GM19467 (cell line): ENCODE measurements around the gene LRRC14B.
A peak's percentile ranks its signal among the peaks of the same experiment; 100 is the strongest.

Experiments used
- ATAC-seq: cut with Tn5 transposase; IDR thresholded peaks from one replicate; pipeline ENCODE4 v1.9.1; 2021; ENCODE audit warnings: mild to moderate bottlenecking, moderate library complexity; ENCODE audit not compliant: unreplicated experiment

Gene LRRC14B

GRCh38 chr5:173392-174290, 17.7 kb upstream of the LRRC14B start:
- no peak for ATAC-seq

- no peak for ATAC-seq
Observed at GRCh38 chr5:174291-174600, 17.0 kb upstream of the LRRC14B start.

DNA sequence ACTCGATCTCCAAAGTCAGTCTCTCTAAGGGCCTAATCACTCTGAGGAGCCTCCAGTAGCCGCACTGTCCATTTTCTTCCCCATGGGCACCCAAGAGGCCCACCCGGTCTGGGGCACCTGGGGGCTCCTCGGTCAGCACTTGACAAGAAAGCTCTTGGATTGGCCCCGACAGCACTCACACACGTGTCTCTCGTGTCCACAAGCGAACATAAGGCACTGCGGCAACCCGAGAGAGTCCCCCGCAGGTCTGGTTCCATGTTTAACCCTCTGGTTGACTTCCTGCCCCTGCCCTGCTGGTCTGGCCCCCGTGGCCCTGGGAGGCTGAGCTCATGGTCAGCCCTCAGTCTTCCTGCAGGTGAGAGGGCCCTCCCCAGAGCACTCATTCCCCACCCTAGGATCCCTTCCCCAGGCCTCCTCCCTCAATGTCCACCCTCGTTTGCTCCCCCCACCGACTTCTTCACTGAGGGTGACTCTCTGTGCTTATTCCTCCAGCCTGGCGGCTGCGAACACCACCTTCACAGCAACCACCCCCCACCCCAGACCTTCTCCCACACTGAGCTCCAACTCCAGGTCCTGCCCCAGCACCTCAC, 16.3 kb upstream of the LRRC14B start:
- no peak for ATAC-seq

- ATAC-seq, result no peak
Observed at GRCh38 chr5:176296-176823, 14.9 kb upstream of the LRRC14B start.

DNA sequence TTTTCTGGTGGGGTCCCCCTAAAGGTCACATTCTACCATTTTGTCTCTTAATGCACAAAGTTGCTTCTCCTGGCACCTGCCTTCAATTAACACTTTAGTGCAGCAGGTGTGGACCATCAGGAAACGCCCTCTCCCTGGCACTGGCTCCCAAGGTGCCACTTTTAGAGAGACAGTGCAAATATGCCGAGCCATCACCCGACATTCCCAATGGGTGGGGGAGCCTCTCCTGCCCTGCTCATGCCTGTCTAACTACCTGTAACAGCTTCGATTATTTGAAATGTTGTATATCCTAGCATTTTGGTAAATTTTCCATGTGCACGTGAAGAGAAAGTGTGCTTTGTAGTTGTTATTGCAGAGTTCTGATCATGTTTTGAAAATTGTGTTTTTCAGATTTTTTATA, 13.2 kb upstream of the LRRC14B start:
- ATAC-seq, result no peak

- no peak for ATAC-seq
Observed at GRCh38 chr5:179401-179800, 11.9 kb upstream of the LRRC14B start.

GRCh38 chr5:180286-180918, 10.9 kb upstream of the LRRC14B start:
- ATAC-seq, result no peak

DNA sequence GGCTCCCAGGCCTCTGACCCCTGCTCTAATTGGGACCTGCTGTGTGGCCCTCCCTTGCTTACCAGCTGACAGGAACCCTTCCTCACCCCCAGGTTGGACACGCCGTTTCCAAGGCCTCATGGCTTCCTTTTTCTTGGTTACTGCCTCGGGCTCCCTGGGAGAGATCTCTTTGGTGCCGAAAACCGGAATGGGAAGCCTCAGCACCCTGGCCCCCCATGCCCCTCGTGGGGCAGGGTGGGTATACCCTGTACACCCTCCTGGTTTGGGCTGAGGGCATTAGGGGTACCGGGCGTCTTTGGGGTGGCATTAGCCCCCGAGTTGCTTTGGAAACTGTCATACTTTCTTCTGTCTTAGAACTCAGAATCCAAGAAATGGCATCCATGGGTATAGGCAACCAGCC, 10.1 kb upstream of the LRRC14B start:
- ATAC-seq, result no peak

DNA sequence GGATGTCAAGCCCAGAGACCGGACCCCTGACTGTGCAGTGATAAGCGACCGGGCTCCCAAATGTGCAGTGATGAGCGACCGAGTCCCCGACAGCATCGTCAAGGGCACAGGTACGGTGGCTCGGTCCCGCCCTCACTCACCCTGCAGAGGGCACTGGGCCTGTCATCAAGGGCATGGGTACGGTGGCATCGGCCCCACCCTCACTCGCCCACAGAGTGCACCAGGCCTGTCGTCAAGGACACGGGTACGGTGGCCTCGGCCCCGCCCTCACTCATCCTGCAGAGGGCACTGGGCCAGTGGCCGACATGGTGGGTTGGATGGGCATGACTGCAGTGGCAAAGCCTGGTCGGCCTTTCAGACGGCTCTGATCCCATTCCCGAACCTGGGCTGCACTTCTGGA, 9.7 kb upstream of the LRRC14B start:
- ATAC-seq, result no peak

GRCh38 chr5:182126-182525, 9.2 kb upstream of the LRRC14B start:
- no peak for ATAC-seq

DNA sequence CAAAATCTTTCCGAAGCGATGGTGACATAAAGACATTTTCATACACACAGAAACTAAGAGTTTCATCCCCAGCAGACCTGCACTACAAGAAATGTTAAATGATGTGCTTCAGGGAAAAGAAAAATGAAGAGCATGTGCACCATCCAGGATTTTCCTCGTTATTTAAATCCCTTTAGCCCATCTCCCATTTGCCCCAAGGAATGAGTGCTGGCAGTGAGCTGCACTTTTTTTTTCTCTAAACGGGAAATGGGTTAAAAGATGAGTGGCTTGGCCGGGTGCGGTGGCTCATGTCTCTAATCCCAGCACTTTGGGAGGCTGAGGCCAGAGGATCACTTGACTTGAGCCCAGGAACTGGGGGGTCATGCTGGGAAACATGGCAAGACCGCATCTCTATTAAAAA, 6.8 kb upstream of the LRRC14B start:
- ATAC-seq, result no peak

GRCh38 chr5:185095-186070, 5.9 kb upstream of the LRRC14B start:
- ATAC-seq, result no peak

- ATAC-seq, result no peak
Observed at GRCh38 chr5:186091-187041, 4.9 kb upstream of the LRRC14B start.

DNA sequence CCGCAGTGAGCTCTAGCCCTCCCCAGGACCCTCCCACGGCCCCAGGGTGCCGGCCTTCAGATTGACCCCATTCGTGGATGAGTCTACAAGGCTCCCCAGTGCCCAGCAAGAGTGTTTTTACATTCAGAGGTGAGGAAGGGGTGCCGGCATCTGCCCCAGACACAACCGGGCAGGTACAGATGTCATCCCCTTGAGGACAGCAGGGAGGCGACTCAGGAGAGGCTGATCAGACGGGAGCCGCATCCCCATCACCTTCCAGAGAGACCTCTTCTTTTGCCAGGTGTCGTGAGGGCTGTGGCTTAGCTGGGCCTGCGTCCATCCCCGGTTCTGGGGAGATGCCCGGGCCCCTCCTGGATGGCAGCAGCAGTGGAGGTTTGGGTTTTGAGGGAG, 4.3 kb upstream of the LRRC14B start:
- ATAC-seq, result no peak

- no peak for ATAC-seq
Observed at GRCh38 chr5:187617-188451, 3.5 kb upstream of the LRRC14B start.

DNA sequence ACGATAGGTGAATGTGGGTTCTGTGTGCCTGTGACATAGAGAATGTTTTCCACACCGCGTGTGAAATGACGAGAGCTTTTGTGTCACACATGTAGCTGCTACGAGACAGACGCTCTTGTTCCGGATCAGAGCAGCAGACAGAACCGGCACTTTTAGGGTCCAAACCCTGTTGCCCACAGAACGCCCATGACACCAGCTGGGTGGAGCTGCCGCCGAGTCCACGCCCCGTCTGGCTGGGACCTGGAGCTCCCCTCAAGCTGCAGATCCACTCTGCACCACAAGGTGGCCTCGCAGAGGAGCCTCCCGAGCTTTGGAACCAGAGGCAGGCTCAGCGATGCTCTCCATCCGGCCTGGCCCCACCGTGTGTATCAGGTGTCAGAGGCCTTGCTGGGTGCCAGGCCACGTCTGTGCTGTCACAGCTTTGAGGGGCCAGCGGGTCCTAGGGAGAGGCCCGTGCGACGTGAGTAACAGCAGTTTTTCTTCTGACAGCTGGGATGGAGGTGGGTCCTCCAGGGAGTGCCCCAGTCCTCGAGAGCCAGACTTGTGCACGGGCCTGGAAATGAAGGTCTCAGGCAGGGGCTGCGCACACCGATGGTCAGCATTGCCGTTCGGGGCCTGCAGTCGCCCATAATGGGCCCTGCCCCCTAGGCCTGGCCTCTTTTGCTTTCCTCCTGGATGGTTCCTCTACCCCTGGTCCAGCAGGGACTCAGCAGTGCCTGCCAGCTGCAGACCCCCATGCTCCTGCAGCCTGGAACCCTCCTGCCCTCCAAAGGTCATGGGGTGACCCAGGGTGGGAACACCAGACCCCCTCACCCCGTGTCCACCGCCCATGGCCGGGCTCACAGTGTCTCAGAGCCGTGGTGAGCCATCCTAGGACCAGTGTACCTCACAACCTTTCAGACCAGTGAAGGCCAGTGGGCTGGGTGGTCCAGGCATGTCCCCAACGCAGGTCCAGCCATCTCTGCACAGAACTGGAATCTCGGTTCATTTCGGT, 2.5 kb upstream of the LRRC14B start:
- peak; percentile 78 for ATAC-seq

- no peak for ATAC-seq
Observed at GRCh38 chr5:189486-189885, 1.8 kb upstream of the LRRC14B start.

- ATAC-seq, result no peak
Observed at GRCh38 chr5:189976-190365, 1.3 kb upstream of the LRRC14B start.
